Stomach (tissue), 4 donors: Measurements from ENCODE around the gene BSCL2.

Experiments used
- EP300 ChIP-seq: sonication (generic); formaldehyde crosslinking; IDR thresholded peaks from one replicate; pipeline ENCODE4 v1.6.1; 2017; ENCODE audit warnings: antibody characterized with exemption
- POLR2A ChIP-seq, 4 donors: fragments of 450-650 bp; IDR thresholded peaks; one replicate each; pipeline ENCODE4 v1.6.1; 2016; ENCODE audit warnings: antibody characterized with exemption in 4 of 4, control low read depth in 2 of 4, mild to moderate bottlenecking in 1 of 4, moderate library complexity in 1 of 4
- POLR2AphosphoS5 ChIP-seq, 3 donors: sonication (generic); formaldehyde crosslinking; IDR thresholded peaks; one replicate each; pipeline ENCODE4 v1.6.1; 2016; ENCODE audit warnings: antibody characterized with exemption in 3 of 3
- TF ChIP-seq, protein P1 (sequence below), 7 experiments: fragments of 450-650 bp in 4 of 7; fragments of 200-600 bp in 3 of 7; sonication (generic) in 3 of 7; IDR thresholded peaks; one replicate each; pipeline ENCODE4 v1.5.1; 2016 to 2019; ENCODE audit warnings: antibody characterized with exemption in 7 of 7, control low read depth in 2 of 7, mild to moderate bottlenecking in 1 of 7

DNA sequence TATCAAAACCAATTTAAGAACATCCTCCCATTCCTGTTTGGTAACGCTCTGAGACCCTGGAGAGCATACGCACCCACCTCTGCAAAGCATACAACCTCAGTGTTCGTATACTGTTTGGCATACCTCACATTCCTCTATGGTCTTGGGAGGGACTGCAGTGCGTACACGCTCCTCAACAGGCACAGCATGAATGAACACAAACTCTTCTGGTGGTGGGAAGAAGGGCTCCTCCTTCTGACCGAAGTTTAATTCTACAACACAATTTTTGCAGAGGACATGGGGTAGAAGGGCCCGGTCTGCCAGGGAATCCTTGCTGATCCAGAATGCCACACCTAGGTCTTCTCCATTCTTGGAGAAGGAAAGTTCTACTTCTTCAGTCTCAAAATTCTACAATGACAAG, 14.8 kb upstream of the BSCL2 start:
- TF ChIP-seq, protein P1, sequence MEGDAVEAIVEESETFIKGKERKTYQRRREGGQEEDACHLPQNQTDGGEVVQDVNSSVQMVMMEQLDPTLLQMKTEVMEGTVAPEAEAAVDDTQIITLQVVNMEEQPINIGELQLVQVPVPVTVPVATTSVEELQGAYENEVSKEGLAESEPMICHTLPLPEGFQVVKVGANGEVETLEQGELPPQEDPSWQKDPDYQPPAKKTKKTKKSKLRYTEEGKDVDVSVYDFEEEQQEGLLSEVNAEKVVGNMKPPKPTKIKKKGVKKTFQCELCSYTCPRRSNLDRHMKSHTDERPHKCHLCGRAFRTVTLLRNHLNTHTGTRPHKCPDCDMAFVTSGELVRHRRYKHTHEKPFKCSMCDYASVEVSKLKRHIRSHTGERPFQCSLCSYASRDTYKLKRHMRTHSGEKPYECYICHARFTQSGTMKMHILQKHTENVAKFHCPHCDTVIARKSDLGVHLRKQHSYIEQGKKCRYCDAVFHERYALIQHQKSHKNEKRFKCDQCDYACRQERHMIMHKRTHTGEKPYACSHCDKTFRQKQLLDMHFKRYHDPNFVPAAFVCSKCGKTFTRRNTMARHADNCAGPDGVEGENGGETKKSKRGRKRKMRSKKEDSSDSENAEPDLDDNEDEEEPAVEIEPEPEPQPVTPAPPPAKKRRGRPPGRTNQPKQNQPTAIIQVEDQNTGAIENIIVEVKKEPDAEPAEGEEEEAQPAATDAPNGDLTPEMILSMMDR (IDR thresholded peaks at IDR 0.05): no peak
- no peak for TF ChIP-seq POLR2AphosphoS5 (IDR thresholded peaks at IDR 0.05)
- TF ChIP-seq POLR2A (IDR thresholded peaks at IDR 0.05): no peak
- no peak for TF ChIP-seq EP300
